Transverse colon (tissue), 4 donors: Measurements from ENCODE around the gene PPM1N. TPM values are rescaled to one million over a fixed set of nuclear protein-coding genes. Genes with fewer than 3 reads are reported as not detected.
A peak's percentile ranks its signal among the peaks of the same experiment; 100 is the strongest.

Source experiments
- DNase-seq: peaks from one replicate; pipeline ENCODE4 v3.0.0-alpha.2; 2019
- H3K27ac ChIP-seq, 4 donors: fragments of 200-600 bp; sonication (generic); 2 replicates each; pipeline ENCODE4 v1.5.1; 2016 to 2018; ENCODE audit warnings: inconsistent platforms in 4 of 4
- H3K27me3 ChIP-seq: fragments of 200-600 bp; sonication (generic); 2 replicates; pipeline ENCODE4 v1.5.1; 2017; ENCODE audit warnings: inconsistent platforms
- H3K36me3 ChIP-seq, 4 donors: fragments of 200-600 bp; sonication (generic); 2 replicates each; pipeline ENCODE4 v1.5.1; 2017 to 2019; ENCODE audit warnings: inconsistent platforms in 4 of 4
- H3K4me1 ChIP-seq, 4 donors: fragments of 200-600 bp; sonication (generic); 2 replicates each; pipeline ENCODE4 v1.5.1; 2017 to 2020; ENCODE audit warnings: inconsistent platforms in 4 of 4
- H3K4me3 ChIP-seq, 4 donors: fragments of 200-600 bp; sonication (generic); 1 replicate in 1 of 4; 2 replicates in 3 of 4; pipeline versions ENCODE4 v1.5.1 to v1.6.1; 2017 to 2019; ENCODE audit warnings: inconsistent platforms in 4 of 4
- H3K9me3 ChIP-seq, 2 donors: fragments of 200-600 bp; sonication (generic); 2 replicates each; pipeline ENCODE4 v1.5.1; 2017 to 2019; ENCODE audit warnings: inconsistent platforms in 2 of 2
- CTCF ChIP-seq, 5 experiments: fragments of 200-600 bp in 3 of 5; fragments of 450-650 bp in 2 of 5; sonication (generic) in 3 of 5; IDR thresholded peaks; 1 replicate in 2 of 5; 2 replicates in 3 of 5; pipeline ENCODE4 v1.5.1; 2016 to 2017; ENCODE audit warnings: antibody characterized with exemption in 5 of 5, inconsistent platforms in 3 of 5, mild to moderate bottlenecking in 2 of 5, moderate library complexity in 1 of 5
- EP300 ChIP-seq: sonication (generic); formaldehyde crosslinking; IDR thresholded peaks from one replicate; pipeline ENCODE4 v1.6.1; 2017; ENCODE audit warnings: antibody characterized with exemption, low read depth
- POLR2A ChIP-seq: fragments of 450-650 bp; IDR thresholded peaks from one replicate; pipeline ENCODE4 v1.6.1; 2016; ENCODE audit warnings: antibody characterized with exemption, mild to moderate bottlenecking, moderate library complexity
- POLR2AphosphoS5 ChIP-seq, 3 donors: sonication (generic); formaldehyde crosslinking; IDR thresholded peaks; one replicate each; pipeline ENCODE4 v1.6.1; 2016; ENCODE audit warnings: antibody characterized with exemption in 3 of 3
- WGBS, 2 donors: methylation state at CpG; one replicate each; pipeline ENCODE4 v1.1.5; 2018; ENCODE audit warnings: low coverage in 1 of 2; 5-methylcytosine and 5-hydroxymethylcytosine counted together
- in situ Hi-C, 4 donors: fragments of 200-750 bp; cut with MboI; loops; one replicate each; pipeline versions ENCODE4 v1.15.0 to v1.15.1; 2017; ENCODE audit warnings: low sequenced_read_pairs in 3 of 4, low pct_ligation_motif_present in 1 of 4, low pct_unique_long_range_greater_than_20kb in 1 of 4
- intact Hi-C: fragments of 100-400 bp; cut with DNase I; formaldehyde crosslinking; loops from one replicate; pipeline ENCODE4 v1.15.1; 2023; ENCODE audit warnings: low total_unique reads
- total RNA-seq, 4 donors: library from RNA; depleted of rRNA; stranded (reverse); fragments of >200 nt; gene quantifications; one replicate each; pipeline ENCODE4 v1.1.0, GENCODE V29; 2016

PPM1N gene
- total RNA-seq, 4 donors from 2014 or later = 1.00 to 4.3 (median 1.4) TPM; not detected in 1

- H3K27me3 ChIP-seq = no peaks in the 10 kb centered on the region
- TF ChIP-seq EP300 = no peak
- TF ChIP-seq POLR2A = no peak
- no peak for TF ChIP-seq POLR2AphosphoS5 (IDR thresholded peaks at IDR 0.05)
- TF ChIP-seq CTCF (IDR thresholded peaks at IDR 0.05) = no peak
- peaks cover 0 to 4% of the 10 kb centered on the region in 2 donors for H3K9me3 ChIP-seq
- DNase-seq = no peak
- intact Hi-C loops = no loop called here
- peak overlapping the region in 2 of 4 donors; percentile 66 to 69 for H3K27ac ChIP-seq
- WGBS, 2 donors = 78 to 79% methylated on average over 8 to 15 of the region's 15 CpGs
- H3K4me1 ChIP-seq = peaks cover 13 to 26% (median 19%) of the 10 kb centered on the region in 4 donors
- no peak overlapping the region for H3K4me3 ChIP-seq
- peaks cover 0 to 32% (median 16%) of the 10 kb centered on the region in 4 donors for H3K36me3 ChIP-seq
- in situ Hi-C loops = no loop called here
Measured at GRCh38 chr19:45527731-45528130, 29.5 kb downstream of the PPM1N start.

- Histone ChIP-seq H3K27ac (peak overlapping the region in 3 of 4 donors; percentile 19 to 69 (median 66)), H3K27me3 (no peaks in the 10 kb centered on the region), H3K9me3 (peaks cover 0 to 4% of the 10 kb centered on the region in 2 donors), H3K36me3 (peaks cover 0 to 32% (median 15%) of the 10 kb centered on the region in 4 donors), H3K4me1 (peaks cover 13 to 25% (median 19%) of the 10 kb centered on the region in 4 donors), H3K4me3 (peak overlapping the region in 3 of 4 donors; percentile 29 to 54 (median 40))
- in situ Hi-C loops (no loop called here), intact Hi-C loops (no loop called here)
- WGBS, 2 donors = 33 to 40% methylated on average over 1 to 17 of the region's 17 CpGs
- DNase-seq = no peak
- peak in 2 of 3 donors; percentile 14 to 39 for TF ChIP-seq POLR2AphosphoS5 (IDR thresholded peaks at IDR 0.05)
- TF ChIP-seq POLR2A = no peak
Measured at GRCh38 chr19:45528149-45528743, 30.0 kb downstream of the PPM1N start.

GRCh38 chr19:45528744-45529419 lies 30.6 kb downstream of the PPM1N start:
- peaks cover 13 to 21% (median 18%) of the 10 kb centered on the region in 4 donors for H3K4me1 ChIP-seq
- H3K4me3 ChIP-seq = peak overlapping the region in 3 of 4 donors; percentile 29 to 54 (median 40)
- peak overlapping the region; percentile 51 to 69 (median 63) for H3K27ac ChIP-seq
- DNase-seq = peak; percentile 77
- no peaks in the 10 kb centered on the region for H3K27me3 ChIP-seq
- intact Hi-C loops = no loop called here
- H3K9me3 ChIP-seq = peaks cover 0 to 4% of the 10 kb centered on the region in 2 donors
- in situ Hi-C loops = no loop called here
- TF ChIP-seq POLR2AphosphoS5 (IDR thresholded peaks at IDR 0.05) (peak in 1 of 3 donors; percentile 60), CTCF (IDR thresholded peaks at IDR 0.05) (peak in 2 of 5 experiments; percentile 11 to 19), EP300 (no peak), POLR2A (no peak)
- H3K36me3 ChIP-seq = peaks cover 0 to 29% (median 14%) of the 10 kb centered on the region in 4 donors
- 8% methylated on average over 40 of the region's 49 CpGs; no CpG with 5 or more reads in 1 of the 2 donors for WGBS, 2 donors

- intact Hi-C loops = no loop called here
- peak overlapping the region in 1 of 4 donors; percentile 51 for H3K27ac ChIP-seq
- peaks cover 0 to 4% of the 10 kb centered on the region in 2 donors for H3K9me3 ChIP-seq
- H3K27me3 ChIP-seq = no peaks in the 10 kb centered on the region
- no peak for DNase-seq
- peaks cover 0 to 24% (median 12%) of the 10 kb centered on the region in 4 donors for H3K36me3 ChIP-seq
- WGBS, 2 donors = 33% methylated on average over 14 of the region's 14 CpGs; no CpG with 5 or more reads in 1 of the 2 donors
- peaks cover 13 to 21% (median 17%) of the 10 kb centered on the region in 4 donors for H3K4me1 ChIP-seq
- peak overlapping the region in 2 of 4 donors; percentile 40 to 54 for H3K4me3 ChIP-seq
- TF ChIP-seq POLR2AphosphoS5 (IDR thresholded peaks at IDR 0.05) (no peak), EP300 (no peak), CTCF (IDR thresholded peaks at IDR 0.05) (no peak), POLR2A (no peak)
- in situ Hi-C loops = no loop called here
Measured at GRCh38 chr19:45529420-45529785, 31.2 kb downstream of the PPM1N start.
